ENCODE results near the gene CD151. TPM values are rescaled to one million over a fixed set of nuclear protein-coding genes. Genes with fewer than 3 reads are reported as not detected.

The CD151 gene
- total RNA-seq, 1 experiment from 2014 or later, result 296 TPM

DNA sequence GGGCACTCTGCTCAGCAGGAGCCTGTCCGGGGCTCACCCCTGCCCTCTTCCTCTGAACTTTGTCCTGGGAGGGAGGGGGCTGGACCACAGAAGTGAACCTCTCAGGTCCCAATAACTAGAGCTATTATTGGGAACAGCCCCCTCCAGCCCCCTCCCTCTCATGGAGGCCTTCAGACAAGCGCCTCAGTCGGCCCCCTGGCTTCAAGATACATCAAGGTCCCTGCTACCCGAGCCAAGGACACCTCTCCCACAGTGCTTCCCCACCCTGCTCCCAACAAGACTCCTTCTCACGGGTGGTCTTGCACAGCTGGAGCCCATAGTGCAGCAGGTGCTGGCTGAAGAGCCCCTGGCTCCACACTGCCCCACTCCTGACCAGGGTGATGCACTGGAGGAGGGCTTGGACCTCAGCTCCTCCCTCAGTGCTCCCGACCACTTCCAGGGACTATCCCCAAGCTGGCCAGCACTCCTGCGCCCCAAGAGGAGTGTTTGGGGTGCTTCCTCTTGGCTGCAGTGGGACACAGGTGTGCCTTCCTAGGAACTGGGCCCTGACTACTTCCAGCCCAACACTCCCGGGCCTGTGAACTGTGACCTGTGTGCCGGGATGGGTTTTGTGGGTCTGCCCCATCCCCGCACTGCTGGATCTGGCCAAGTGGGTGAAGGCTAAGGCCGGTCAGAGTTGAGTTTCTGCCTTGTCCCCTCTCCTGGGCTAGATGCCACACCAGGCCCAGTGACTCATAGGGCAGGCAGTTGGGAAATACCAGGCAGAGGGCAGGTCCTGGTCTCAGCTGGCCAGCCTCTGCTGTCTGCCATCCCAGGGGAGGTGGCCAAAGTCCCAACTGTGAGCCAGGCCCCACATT, 11.9 kb upstream of the CD151 start:
- Histone ChIP-seq H3K79me2 (ENCODE audit: insufficient read depth, low read length) (peaks cover 22% of the 10 kb centered on the region), H3K9me3 (ENCODE audit: control insufficient read depth in 1 of 2, insufficient read depth in 1 of 2, low read depth in 1 of 2, low read length in 2 of 2) (no peaks in the 10 kb centered on the region), H3K4me1 (ENCODE audit: control insufficient read depth in 1 of 2, insufficient read depth in 2 of 2, low read length in 2 of 2) (peaks cover 34 to 48% of the 10 kb centered on the region in 2 experiments), H3K9ac (ENCODE audit: low read length) (peak overlapping the region; percentile 90), H4K20me1 (ENCODE audit: insufficient read depth) (no peaks in the 10 kb centered on the region), H2AFZ (ENCODE audit: low read depth, low read length, poor library complexity, severe bottlenecking) (no peak overlapping the region), H3K27me3 (ENCODE audit: insufficient read depth, low read length) (no peaks in the 10 kb centered on the region), H3K36me3 (ENCODE audit: control insufficient read depth in 1 of 2, insufficient read depth in 2 of 2, low read length in 2 of 2) (no peaks in the 10 kb centered on the region), H3K9me2 (ENCODE audit: insufficient read depth) (no peaks in the 10 kb centered on the region), H3K4me3 (replicated peaks in 1 of 2; ENCODE audit: low read depth in 1 of 2, low read length in 2 of 2) (peak overlapping the region; percentile 65 to 77), H3K27ac (ENCODE audit: low read depth, low read length) (peak overlapping the region; percentile 44), H3K4me2 (ENCODE audit: low read length) (peak overlapping the region; percentile 81)
- ATAC-seq (peak; percentile 27), DNase-seq (ENCODE audit: low read depth, low spot score) (no peak)
- ChIA-PET POLR2A (interaction anchor here (0.8 to 2.7 kb wide), 9 partner anchors 7 to 25 kb away, joined by 3 to 45 read pairs (median 9); partner anchors contain the start of genes CD151, CRACR2B and RPLP2), CTCF (no interaction called here), RAD21 (ENCODE audit: low non-redundant PET in 1 of 2, low total read pairs in 2 of 2, uncharacterized antibody in 2 of 2, unreplicated experiment in 2 of 2) (no interaction called here)
- TF ChIP-seq SIN3A (IDR thresholded peaks at IDR 0.05; ENCODE audit: low read depth) (no peak), CEBPB (IDR thresholded peaks at IDR 0.05; ENCODE audit: low read depth) (no peak), SP1 (IDR thresholded peaks at IDR 0.05; ENCODE audit: low read depth) (no peak), TCF7L2 (IDR thresholded peaks at IDR 0.05; ENCODE audit: borderline replicate concordance, extremely low read depth, insufficient read depth, insufficient read length) (no peak), RAD21 (IDR thresholded peaks at IDR 0.05; ENCODE audit: low read depth) (no peak), SRF (IDR thresholded peaks at IDR 0.05; ENCODE audit: low read depth) (no peak)
- TF ChIP-seq, protein P1, sequence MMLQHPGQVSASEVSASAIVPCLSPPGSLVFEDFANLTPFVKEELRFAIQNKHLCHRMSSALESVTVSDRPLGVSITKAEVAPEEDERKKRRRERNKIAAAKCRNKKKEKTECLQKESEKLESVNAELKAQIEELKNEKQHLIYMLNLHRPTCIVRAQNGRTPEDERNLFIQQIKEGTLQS (IDR thresholded peaks at IDR 0.05), result no peak
- TF ChIP-seq, protein P2, sequence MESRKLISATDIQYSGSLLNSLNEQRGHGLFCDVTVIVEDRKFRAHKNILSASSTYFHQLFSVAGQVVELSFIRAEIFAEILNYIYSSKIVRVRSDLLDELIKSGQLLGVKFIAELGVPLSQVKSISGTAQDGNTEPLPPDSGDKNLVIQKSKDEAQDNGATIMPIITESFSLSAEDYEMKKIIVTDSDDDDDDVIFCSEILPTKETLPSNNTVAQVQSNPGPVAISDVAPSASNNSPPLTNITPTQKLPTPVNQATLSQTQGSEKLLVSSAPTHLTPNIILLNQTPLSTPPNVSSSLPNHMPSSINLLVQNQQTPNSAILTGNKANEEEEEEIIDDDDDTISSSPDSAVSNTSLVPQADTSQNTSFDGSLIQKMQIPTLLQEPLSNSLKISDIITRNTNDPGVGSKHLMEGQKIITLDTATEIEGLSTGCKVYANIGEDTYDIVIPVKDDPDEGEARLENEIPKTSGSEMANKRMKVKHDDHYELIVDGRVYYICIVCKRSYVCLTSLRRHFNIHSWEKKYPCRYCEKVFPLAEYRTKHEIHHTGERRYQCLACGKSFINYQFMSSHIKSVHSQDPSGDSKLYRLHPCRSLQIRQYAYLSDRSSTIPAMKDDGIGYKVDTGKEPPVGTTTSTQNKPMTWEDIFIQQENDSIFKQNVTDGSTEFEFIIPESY (IDR thresholded peaks at IDR 0.05; ENCODE audit: extremely low read depth, insufficient replicate concordance, low read length), result no peak
- intact Hi-C loops (cut with micrococcal nuclease), result no loop called here
- no TSS peak for BruUV-seq (replicated peaks)
